Suppressor macrophage treated with lipopolysaccharide for 4 hours (primary cell): ENCODE data around the gene RHOC.
A peak's percentile ranks its signal among the peaks of the same experiment; 100 is the strongest.

ENCODE experiments used
- DNase-seq: peaks from one replicate; pipeline ENCODE4 v3.0.0-alpha.2; 2020

Gene RHOC

GRCh38 chr1:112717263-112717873, 10.4 kb upstream of the RHOC start:
- no peak for DNase-seq

- DNase-seq: peak; percentile 94
These were observed 9.3 kb upstream of the RHOC start for GRCh38 chr1:112716133-112716720.

GRCh38 chr1:112715264-112716053, 8.5 kb upstream of the RHOC start, which contains the start of gene PPM1J:
TSS of gene PPM1J (minus strand) at chr1:112715332. CDS start at chr1:112715301, 31 bp downstream.
- DNase-seq: peak; percentile 99

DNA sequence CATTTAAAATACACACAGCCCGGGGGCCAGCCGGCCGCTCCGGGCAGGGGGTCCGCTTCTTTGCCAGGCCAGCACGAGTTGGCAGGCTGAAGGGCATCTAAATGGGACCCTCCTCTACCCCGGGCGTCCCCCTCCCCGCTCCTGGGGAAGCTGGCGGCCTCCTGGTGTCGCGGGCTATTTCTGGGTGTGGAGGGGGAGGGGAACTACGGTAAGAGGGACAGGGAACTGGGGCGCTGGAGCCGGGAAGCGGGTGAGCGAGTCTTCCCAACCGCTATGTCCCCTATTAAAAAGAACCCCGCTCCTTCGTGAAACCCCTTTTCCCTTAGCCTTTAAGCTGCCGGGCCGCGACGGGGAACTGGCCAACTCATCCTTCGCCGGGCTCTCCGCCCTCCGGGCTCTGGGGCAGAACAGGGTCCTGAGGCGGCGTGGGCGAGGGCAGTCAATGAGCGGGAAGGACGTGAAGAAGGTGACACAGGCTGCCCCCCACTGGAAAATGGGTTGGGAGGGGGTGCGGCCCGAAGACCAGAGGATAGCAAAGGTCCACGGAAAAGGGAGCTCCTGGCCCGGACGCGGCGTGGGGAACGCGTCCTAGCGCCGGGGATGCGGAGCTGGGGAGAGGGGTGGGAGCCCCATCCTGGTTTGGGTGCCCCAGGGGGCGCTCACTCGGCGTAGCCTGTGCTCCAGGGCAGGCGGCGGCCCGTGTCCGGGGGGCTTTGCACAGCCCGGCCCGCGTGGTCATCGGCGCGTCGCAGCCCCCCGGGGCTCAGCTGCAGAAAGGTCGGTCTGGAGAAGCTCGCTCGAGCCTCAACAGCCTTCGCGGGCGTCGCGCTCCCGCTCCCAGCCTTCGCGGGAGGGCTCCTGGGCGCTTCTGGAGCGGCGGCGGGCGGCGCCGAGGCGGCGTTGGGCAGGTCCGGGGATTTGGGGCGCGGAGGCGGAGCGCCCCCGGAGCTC, 7.7 kb upstream of the RHOC start:
- peak; percentile 38 for DNase-seq

DNA sequence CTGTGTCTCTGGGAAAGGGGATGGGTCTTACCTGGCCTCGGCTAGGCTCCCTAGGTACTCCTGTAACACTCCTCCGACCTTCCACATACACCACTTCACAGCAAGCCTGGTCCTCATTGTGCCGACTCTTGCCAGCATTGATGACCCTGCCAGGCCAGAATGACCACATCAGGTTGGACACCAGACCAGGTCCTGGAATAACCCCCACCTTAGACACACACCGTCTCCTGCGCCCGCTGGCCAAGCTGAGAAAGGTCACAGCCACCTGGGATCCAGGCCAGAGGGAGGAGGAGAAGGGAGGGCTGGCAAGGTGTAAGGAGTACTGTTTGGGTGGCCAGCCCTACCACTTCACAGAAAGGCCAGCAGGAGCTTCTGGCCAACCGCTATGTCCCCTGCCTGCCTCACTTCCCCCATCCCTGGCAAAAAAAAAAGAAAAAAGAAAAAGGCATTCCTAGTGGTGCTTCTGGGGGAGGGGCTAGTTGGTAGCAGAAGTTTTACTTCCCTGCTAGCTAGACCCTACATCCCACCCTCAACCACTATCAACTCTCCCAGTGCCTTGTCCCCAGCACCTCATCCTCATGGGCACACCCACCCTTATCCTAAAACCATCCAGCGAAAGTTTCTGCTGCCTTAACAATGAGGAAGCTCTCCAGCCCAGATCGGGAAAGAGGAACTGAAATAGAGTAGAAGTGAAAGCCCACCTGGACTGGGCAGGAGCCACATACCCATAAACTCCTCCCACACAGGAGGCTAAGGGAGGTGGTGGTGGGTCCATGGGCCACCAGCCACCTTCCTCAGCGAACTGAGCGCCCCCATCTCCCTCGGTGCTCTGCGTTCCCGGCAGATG, 6.8 kb upstream of the RHOC start:
- DNase-seq: peak; percentile 73

- no peak for DNase-seq
These were observed 5.8 kb upstream of the RHOC start for GRCh38 chr1:112712701-112713128.

DNA sequence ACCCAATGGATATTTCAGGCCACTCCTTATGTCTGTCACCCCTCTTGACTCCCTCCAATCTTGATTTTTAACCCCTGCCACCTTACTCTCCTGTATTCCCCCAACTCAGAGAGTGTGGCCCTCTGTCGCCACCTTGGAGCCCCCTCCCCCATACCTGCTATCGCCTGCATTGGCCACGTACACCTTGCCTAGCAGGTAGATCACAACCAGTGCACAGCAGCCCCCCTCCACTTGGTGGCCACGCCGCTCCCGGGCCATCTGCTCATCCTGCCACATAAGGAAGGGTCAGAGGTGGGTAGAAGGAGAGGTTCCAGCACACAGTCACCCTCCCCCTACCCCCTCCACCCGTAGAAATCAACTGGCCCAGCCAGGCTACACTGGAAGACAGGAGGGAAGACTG, 5.3 kb upstream of the RHOC start:
- DNase-seq: no peak

- DNase-seq: no peak
These were observed 4.7 kb upstream of the RHOC start for GRCh38 chr1:112711670-112712069.

DNA sequence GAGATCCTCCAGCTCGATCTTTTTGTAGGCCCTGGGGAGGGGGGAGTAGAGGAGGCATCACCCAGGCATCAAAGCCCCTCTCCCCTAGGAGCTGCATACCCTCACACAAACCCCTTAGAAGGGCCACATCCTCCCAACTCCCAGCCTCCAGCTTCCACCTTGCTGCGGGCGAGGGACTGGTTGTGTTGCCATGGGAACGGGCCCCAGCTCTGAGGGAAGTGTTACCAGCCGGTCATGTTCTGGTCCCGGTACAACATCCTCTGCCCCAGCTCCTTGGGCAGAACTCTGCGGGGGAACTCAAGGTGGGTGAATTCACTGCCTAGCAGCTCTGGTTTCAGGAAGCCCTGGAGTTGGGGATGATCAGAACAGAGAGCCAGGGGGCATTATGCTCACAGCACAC, 4.1 kb upstream of the RHOC start:
- DNase-seq: no peak

DNA sequence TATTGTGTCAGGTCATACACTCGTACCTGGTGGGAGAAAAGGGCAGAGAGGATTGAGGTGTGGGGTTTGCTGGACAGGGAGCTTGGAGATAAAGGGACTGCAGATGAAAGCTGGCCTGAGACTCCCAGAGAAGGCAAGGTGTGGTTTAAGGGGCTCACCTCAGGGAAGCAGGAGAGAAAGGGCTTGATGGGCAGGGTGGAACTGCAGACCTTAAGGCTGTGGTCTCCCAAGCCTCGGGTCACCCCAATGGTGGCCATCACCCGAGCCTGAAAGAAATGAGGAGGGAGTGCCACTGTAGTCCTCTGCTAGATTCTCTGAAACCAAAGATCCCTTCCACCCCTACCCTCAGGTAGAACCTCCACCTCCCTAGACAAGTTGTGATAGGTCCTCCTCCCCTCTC, 3.7 kb upstream of the RHOC start:
- no peak for DNase-seq

- DNase-seq: no peak
These were observed 3.2 kb upstream of the RHOC start for GRCh38 chr1:112710159-112710558.

DNA sequence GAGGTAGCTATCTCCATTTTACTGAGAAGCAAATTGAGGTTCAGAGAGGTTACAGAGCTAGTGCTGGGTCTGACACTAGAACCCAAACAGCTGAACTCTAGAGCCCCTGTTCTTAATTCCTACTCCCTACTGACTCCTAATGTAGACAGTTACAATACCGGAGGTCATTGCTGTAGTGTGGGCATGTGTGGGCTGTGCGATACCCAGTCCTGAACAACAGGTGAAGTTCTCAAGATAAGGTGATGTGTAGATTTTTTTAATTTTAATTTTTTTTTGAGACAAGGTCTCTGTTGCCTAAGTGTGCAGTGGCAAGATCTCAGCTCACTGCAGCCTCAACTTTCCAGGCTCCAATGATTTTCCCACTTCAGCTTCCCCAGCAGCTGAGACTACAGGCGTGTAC, 1.6 kb upstream of the RHOC start:
- no peak for DNase-seq

- no peak for DNase-seq
These were observed 1.1 kb upstream of the RHOC start for GRCh38 chr1:112708002-112708448.

- peak; percentile 86 for DNase-seq
These were observed 484 bp upstream of the RHOC start for GRCh38 chr1:112707221-112708001.

GRCh38 chr1:112704934-112705627, 1.8 kb downstream of the RHOC start:
- DNase-seq: peak; percentile 88

DNA sequence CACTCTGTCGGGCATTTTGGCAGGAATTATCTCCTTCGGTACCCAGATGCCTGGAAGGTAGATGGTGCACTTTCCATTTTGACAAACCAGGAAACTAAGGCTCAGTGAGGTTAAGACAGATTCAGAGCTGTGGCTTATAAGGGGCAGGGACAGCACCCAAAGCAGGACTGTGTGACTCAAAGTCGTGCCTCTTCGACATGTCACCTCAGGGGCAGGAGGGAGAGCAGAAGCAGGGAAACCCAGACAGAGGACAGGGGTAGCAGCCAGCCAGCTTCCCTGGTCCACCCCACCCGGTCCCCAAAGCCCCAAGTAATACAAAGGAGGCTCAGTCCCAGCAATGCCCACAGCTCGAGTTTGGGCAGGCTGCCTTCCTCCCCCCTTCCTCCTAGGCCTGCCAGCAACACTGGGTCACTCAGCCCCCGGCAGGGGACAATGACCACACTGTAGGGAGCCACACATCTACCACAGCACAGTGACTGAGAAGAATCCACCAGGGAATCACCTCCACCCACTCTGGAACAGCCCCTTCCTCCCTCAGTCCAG, 2.5 kb downstream of the RHOC start:
- no peak for DNase-seq

DNA sequence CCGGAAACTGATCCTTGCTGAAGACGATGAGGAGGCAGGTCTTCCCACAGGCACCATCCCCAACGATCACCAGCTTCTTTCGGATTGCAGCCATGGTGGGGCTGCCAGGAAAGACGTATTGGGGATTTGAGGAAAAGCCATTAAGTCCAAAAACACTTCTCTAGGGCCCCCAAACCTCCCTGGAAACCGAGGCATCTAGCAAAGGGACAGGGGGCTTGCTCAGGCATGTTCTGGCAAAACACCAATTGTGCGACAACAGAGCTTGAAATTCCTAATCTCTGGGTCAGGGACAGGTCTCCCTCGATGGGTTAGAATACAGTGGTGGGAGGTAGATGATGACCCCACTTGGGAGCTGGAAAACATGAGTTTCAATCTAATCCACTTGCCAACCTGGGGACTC, 3.2 kb downstream of the RHOC start:
- DNase-seq: no peak

GRCh38 chr1:112702420-112703261, 4.3 kb downstream of the RHOC start:
- no peak for DNase-seq

GRCh38 chr1:112702067-112702395, 4.9 kb downstream of the RHOC start:
- no peak for DNase-seq
